Bronchial epithelial cell (primary cell): ENCODE data around the gene MTA3. TPM values are rescaled to one million over a fixed set of nuclear protein-coding genes. Genes with fewer than 3 reads are reported as not detected.
"Not testable (repeated sequence)": the region's sequence is repeated elsewhere in the genome, so short reads cannot be mapped to it uniquely, and the experiment has no call there.

Experiments used
- DNase-seq: peaks from one replicate; pipeline ENCODE4 v3.0.0-alpha.2; 2010; ENCODE audit warnings: low read depth
- FAIRE-seq: peaks from 2 replicates; lab custom pipeline; 2011; peaks lifted over from hg19 to GRCh38; lab: Jason Lieb, UNC
- H3K27me3 ChIP-seq: 2 replicates; pipeline ENCODE4 v1.5.1; 2011; ENCODE audit warnings: low read length; ENCODE audit not compliant: control insufficient read depth, insufficient read depth
- H3K36me3 ChIP-seq: 2 replicates; pipeline ENCODE4 v1.5.1; 2011; ENCODE audit warnings: low read length; ENCODE audit not compliant: control insufficient read depth, insufficient read depth
- H3K4me3 ChIP-seq: 2 replicates; pipeline ENCODE4 v1.5.1; 2011; ENCODE audit warnings: mild to moderate bottlenecking, low read depth, low read length, control low read depth
- total RNA-seq: library from RNA; depleted of rRNA; stranded (reverse); fragments of >200 nt; gene quantifications from 2 replicates; pipeline ENCODE4 v1.2.1, GENCODE V29; 2014
- TF ChIP-seq, protein P1 (sequence below): IDR thresholded peaks from 2 replicates; pipeline ENCODE4 v1.5.1; 2011; ENCODE audit warnings: mild to moderate bottlenecking, moderate library complexity, low read length, control low read depth, inconsistent platforms; ENCODE audit not compliant: insufficient read depth, severe bottlenecking

Gene MTA3
- total RNA-seq, 1 donor from 2014 or later: 18.2 TPM

GRCh38 chr2:42636934-42637333, 68.5 kb downstream of the MTA3 start:
- FAIRE-seq (no peak), DNase-seq (no peak)
- TF ChIP-seq, protein P1, sequence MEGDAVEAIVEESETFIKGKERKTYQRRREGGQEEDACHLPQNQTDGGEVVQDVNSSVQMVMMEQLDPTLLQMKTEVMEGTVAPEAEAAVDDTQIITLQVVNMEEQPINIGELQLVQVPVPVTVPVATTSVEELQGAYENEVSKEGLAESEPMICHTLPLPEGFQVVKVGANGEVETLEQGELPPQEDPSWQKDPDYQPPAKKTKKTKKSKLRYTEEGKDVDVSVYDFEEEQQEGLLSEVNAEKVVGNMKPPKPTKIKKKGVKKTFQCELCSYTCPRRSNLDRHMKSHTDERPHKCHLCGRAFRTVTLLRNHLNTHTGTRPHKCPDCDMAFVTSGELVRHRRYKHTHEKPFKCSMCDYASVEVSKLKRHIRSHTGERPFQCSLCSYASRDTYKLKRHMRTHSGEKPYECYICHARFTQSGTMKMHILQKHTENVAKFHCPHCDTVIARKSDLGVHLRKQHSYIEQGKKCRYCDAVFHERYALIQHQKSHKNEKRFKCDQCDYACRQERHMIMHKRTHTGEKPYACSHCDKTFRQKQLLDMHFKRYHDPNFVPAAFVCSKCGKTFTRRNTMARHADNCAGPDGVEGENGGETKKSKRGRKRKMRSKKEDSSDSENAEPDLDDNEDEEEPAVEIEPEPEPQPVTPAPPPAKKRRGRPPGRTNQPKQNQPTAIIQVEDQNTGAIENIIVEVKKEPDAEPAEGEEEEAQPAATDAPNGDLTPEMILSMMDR: no peak

DNA sequence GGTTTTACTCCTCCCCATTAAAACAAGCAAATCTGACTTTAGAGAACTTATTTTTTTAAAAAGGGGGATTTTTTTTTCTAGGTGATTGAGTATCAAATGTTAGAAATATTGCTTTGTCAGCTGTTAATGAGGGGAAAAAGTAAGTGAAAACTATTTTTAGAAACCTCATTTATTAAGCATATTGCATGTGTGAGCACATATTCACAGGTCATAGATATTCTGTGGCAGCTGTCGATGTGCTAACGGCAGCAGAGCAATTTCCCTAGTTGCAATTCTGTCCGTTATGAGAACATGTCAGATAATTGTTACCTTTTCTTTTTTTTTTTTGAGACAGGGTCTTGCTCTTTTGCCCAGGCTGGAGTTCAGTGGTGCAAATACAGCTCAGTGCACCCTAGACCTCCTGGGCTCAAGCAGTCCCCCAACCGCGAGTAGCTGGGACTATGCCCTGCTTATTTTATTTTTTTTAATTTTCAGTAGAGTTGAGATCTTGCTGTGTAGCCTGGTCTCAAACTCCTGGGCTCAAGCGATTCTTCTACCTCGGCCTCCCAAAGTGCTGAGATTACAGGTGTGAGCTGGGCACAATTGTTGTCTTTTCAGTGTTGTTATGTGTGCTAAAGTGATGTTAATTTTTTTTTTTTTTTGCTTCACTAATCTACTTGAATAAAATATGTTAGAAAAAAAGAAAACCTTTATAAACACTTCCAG, 69.8 kb downstream of the MTA3 start:
- FAIRE-seq (no peak), DNase-seq (no peak)
- H3K27me3 ChIP-seq: no peaks in the 10 kb centered on the region
- TF ChIP-seq, protein P1: no peak
- H3K36me3 ChIP-seq: no peaks in the 10 kb centered on the region
- H3K4me3 ChIP-seq: no peak overlapping the region

More at GRCh38 chr2:42636934-42637333, 68.5 kb downstream of the MTA3 start:
- H3K4me3 ChIP-seq: no peak overlapping the region
- H3K36me3 ChIP-seq: no peaks in the 10 kb centered on the region
- H3K27me3 ChIP-seq: no peaks in the 10 kb centered on the region

DNA sequence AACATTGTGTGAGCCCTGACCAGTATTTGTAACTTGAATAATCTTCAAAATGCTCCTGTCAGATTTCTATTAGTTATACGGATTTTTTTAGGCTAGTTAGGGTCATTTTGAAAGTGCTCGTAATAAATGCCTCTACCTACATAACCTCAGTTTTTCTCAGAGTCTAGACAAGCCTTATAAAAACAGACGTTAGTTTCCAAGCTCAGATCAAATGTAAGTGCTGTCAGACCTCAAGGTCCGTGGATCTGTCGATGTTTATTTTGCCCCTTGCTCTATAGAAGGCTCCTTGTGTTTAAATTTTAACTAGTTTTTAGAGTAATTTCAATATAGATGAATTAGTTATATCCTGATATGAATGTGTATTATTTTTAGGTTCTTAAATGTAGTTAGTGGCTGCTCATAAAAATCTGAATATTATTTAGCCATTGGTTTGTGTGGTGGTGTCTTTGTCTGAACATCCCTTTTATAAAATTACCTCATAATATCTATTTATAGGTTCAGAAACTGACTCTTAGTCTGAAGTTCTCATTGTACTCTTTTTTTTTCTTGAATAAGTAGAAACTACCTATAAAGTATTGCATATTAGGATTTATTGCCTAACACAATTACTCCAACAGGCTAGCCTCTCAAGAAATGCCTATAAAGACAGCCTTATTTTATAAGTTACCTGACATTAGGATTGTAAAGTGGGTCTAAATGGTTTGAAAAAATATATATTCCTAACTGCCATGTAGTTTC, 71.1 kb downstream of the MTA3 start:
- no peaks in the 10 kb centered on the region for H3K27me3 ChIP-seq
- DNase-seq (no peak), FAIRE-seq (no peak)
- TF ChIP-seq, protein P1: no peak
- H3K36me3 ChIP-seq: no peaks in the 10 kb centered on the region
- H3K4me3 ChIP-seq: no peak overlapping the region

DNA sequence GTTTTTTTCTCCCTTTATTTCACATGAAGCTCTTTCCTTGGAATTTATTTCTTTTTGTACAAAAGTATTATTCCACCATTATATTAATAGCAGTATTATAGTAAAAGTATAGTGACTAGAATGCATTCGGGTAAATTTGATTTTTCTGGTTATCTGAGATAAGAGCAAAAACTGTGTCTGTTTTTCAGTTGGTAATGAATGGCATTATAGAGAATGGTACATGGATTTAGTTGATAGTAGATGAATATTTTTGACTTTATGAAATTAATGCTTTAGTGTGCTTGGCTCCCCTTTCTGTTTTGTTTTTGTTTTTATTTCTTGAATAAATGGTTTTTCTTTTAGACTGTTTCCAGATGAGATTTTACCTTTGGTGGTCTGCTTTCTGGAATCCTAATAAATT, 71.8 kb downstream of the MTA3 start:
- TF ChIP-seq, protein P1: no peak
- DNase-seq: no peak

GRCh38 chr2:42642371-42642770, 73.9 kb downstream of the MTA3 start:
- not testable (repeated sequence) for FAIRE-seq, DNase-seq, H3K36me3 ChIP-seq

More for the DNA sequence above, 71.8 kb downstream of the MTA3 start:
- FAIRE-seq: no peak
- Histone ChIP-seq H3K27me3 (no peaks in the 10 kb centered on the region), H3K4me3 (no peak overlapping the region), H3K36me3 (no peaks in the 10 kb centered on the region)

DNA sequence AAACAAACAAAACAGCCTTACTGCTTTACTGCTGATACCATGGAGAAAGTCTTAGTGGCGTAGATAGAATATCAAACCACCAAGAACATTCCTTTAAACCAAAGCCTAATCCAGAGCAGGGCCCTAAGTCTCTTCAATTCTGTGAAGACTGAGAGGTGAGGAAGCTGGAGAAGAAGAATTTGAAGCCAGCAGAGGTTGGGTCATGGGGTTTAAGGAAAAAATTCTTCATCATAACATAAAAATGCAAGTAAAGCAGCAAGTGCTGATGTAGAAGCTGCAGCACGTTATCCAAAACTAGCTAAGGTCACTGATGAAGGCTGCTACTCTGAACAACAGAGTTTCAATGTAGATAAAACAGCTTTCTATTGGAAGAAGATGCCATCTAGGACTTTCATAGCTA, 77.1 kb downstream of the MTA3 start:
- TF ChIP-seq, protein P1: no peak
- FAIRE-seq: no peak

More at GRCh38 chr2:42642371-42642770, 73.9 kb downstream of the MTA3 start:
- not testable (repeated sequence) for H3K27me3 ChIP-seq, H3K4me3 ChIP-seq

More for the DNA sequence above, 77.1 kb downstream of the MTA3 start:
- Histone ChIP-seq H3K4me3 (no peak overlapping the region), H3K27me3 (no peaks in the 10 kb centered on the region), H3K36me3 (peaks cover 3% of the 10 kb centered on the region)
- no peak for DNase-seq
